ENCODE data around the gene GTF2H1. TPM values are rescaled to one million over a fixed set of nuclear protein-coding genes. Genes with fewer than 3 reads are reported as not detected.
"Not testable (repeated sequence)": the region's sequence is repeated elsewhere in the genome, so short reads cannot be mapped to it uniquely, and the experiment has no call there.

Gene GTF2H1
- polyA plus RNA-seq, 4 donors, result 23.1 to 65.7 (median 27.3) TPM

DNA sequence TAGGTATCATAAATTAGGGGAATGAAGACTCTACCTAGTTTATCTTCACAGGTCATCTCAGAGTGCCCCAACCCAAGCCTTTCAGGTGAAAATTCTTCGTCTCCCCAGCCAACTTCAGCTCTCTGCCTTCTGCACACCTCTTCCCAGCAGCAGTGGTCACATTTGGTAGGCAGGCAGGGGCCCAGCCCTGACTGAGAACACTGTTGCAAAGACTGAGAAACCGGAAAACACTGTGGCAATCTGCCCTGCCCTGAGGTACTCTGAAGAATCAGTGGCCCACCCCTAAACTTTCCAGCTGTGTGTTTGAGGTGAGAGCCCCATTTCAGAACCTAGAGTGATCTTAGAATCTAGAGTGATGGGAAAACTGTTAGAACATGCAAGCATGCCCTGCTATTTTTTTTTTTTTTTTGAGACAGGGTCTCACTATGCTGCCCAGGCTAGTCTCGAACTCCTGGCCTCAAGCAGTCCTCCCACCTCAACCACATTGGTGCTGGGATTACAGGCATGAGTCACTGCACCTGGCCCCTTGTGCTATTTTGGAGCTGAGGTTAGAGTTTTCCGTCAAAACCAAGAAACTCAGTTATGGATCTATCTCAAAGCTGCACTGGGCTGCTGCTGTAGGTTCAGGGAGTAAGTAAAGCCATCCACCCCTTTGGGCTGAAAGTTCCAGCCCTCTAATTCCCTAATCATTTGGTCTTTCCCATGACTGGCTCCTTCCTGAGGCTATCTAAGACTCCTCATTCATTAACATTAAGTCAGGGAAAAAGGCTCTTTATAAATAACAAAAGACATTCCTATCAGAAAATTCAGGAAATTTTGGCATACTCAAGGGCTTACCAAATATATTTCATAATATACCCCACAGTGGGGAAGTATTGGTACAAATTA, 70.3 kb downstream of the GTF2H1 start:
- no peak overlapping the region for H3K27ac ChIP-seq (ENCODE audit: low read depth in 1 of 3, low read length in 2 of 3)
- WGBS, 3 donors, result 71 to 87% (median 86%) methylated on average over 4 of the region's 4 CpGs
- H3K4me3 ChIP-seq (ENCODE audit: low read depth in 1 of 3, low read length in 3 of 3), result no peak overlapping the region
- H3K27me3 ChIP-seq (ENCODE audit: control insufficient read depth in 3 of 3, insufficient read depth in 3 of 3, low read length in 3 of 3), result no peaks in the 10 kb centered on the region
- no peak for FAIRE-seq
- DNase-seq, result no peak
- H3K36me3 ChIP-seq (ENCODE audit: control insufficient read depth in 3 of 3, insufficient read depth in 2 of 3, low read depth in 1 of 3, low read length in 3 of 3), result peaks cover 0 to 6% (median 4%) of the 10 kb centered on the region in 3 donors
- no peaks in the 10 kb centered on the region for H3K9me3 ChIP-seq (ENCODE audit: control insufficient read depth in 2 of 2, insufficient read depth in 1 of 2, low read depth in 1 of 2, low read length in 1 of 2)
- H3K4me1 ChIP-seq (ENCODE audit: control insufficient read depth in 3 of 3, insufficient read depth in 2 of 3, low read depth in 1 of 3, low read length in 2 of 3), result peaks cover 2 to 22% (median 4%) of the 10 kb centered on the region in 3 donors

GRCh38 chr11:18393581-18394274, 71.4 kb downstream of the GTF2H1 start:
- Histone ChIP-seq H3K4me1 (ENCODE audit: control insufficient read depth in 3 of 3, insufficient read depth in 2 of 3, low read depth in 1 of 3, low read length in 2 of 3) (peaks cover 2 to 22% (median 4%) of the 10 kb centered on the region in 3 donors), H3K27me3 (ENCODE audit: control insufficient read depth in 3 of 3, insufficient read depth in 3 of 3, low read length in 3 of 3) (no peaks in the 10 kb centered on the region), H3K27ac (ENCODE audit: low read depth in 1 of 3, low read length in 2 of 3) (peak overlapping the region; percentile 67 to 99 (median 98)), H3K4me3 (ENCODE audit: low read depth in 1 of 3, low read length in 3 of 3) (peak overlapping the region in 1 of 3 donors; percentile 98), H3K36me3 (ENCODE audit: control insufficient read depth in 3 of 3, insufficient read depth in 2 of 3, low read depth in 1 of 3, low read length in 3 of 3) (peaks cover 4 to 11% (median 9%) of the 10 kb centered on the region in 3 donors), H3K9me3 (ENCODE audit: control insufficient read depth in 2 of 2, insufficient read depth in 1 of 2, low read depth in 1 of 2, low read length in 1 of 2) (no peaks in the 10 kb centered on the region)
- WGBS, 3 donors, result 71 to 75% (median 74%) methylated on average over 22 of the region's 22 CpGs
- FAIRE-seq (no peak), DNase-seq (no peak)

DNA sequence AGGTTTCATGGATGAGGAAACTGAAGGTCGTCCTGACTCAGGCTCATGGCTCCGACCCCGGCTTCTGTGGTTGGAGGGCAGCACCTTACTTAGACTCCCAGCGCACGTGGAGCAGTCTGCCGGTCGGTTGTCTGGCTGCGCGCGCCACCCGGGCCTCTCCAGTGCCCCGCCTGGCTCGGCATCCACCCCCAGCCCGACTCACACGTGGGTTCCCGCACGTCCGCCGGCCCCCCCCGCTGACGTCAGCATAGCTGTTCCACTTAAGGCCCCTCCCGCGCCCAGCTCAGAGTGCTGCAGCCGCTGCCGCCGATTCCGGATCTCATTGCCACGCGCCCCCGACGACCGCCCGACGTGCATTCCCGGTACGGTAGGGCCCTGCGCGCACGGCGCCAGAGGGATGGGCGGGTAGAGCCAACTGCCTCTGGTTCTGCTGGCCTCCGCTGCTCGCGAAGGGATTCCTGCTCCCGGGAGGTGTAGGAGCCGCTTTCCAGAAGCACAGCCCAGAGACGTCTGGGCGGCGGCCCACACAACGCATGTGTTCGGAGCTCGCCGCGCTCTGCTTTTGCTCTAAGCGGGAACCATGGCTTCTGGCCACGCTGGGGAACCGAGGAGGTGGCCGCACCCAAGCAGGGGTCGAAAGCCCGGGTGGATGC, 72.0 kb downstream of the GTF2H1 start, which contains the start of gene LDHA:
Gene LDHA (plus strand): TSS at position 289 of the 653 bp plus-strand sequence. CDS start 2,280 bp downstream, outside the sequence.
- Histone ChIP-seq H3K36me3 (ENCODE audit: control insufficient read depth in 3 of 3, insufficient read depth in 2 of 3, low read depth in 1 of 3, low read length in 3 of 3) (peaks cover 9 to 15% (median 15%) of the 10 kb centered on the region in 3 donors), H3K4me3 (ENCODE audit: low read depth in 1 of 3, low read length in 3 of 3) (peak within 1 kb of the TSS; percentile 80 to 98 (median 80)), H3K27me3 (ENCODE audit: control insufficient read depth in 3 of 3, insufficient read depth in 3 of 3, low read length in 3 of 3) (no peaks in the 10 kb centered on the region), H3K27ac (ENCODE audit: low read depth in 1 of 3, low read length in 2 of 3) (peak within 1 kb of the TSS; percentile 92 to 99 (median 98)), H3K4me1 (ENCODE audit: control insufficient read depth in 3 of 3, insufficient read depth in 2 of 3, low read depth in 1 of 3, low read length in 2 of 3) (peaks cover 2 to 22% (median 4%) of the 10 kb centered on the region in 3 donors), H3K9me3 (ENCODE audit: control insufficient read depth in 2 of 2, insufficient read depth in 1 of 2, low read depth in 1 of 2, low read length in 1 of 2) (no peaks in the 10 kb centered on the region)
- WGBS, 3 donors, result 0 to 1% (median 0%) methylated on average over 53 to 60 of the region's 60 CpGs
- FAIRE-seq (no peak), DNase-seq (peak; percentile 97 to 99)

DNA sequence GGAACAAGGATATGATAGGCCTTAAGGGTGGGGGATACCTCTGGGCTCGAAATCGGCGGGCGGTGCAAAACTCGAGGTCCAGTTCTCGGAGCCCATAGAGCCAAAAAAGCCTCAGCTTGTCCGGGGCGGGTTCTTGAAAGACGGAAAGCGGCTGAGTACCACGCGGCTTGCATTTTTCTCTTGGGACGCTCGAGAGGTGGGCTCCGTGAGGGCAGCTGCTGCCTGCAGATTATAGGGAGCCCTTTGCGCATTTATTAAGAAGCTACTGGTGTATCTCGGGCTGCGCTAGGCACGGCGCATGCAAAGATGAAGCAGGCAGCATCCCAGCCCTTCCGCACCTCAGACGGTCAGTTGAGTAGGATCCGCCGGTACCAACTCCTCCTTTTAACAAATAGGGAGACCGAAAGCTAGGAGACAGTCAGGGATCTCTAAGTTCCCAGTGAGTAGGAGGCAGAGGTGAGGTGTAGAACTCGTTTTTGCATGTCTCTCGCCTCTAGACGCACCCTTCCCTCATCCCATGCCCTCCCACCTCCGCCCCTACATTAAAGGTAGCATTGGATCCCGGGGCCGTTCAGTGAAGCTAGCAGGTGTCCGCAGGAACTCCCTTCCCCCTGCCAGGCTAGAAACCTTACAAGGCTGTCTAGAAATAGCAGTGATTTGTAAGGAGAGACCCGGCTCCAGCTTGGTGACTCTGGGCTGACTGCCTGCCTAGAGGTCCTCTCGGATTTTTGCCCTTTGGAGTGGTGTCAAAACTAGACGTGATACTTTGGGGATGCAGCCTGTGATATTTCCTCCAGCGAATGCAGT, 72.8 kb downstream of the GTF2H1 start:
- no peak for DNase-seq
- Histone ChIP-seq H3K36me3 (ENCODE audit: control insufficient read depth in 3 of 3, insufficient read depth in 2 of 3, low read depth in 1 of 3, low read length in 3 of 3) (peaks cover 12 to 22% (median 19%) of the 10 kb centered on the region in 3 donors), H3K27ac (ENCODE audit: low read depth in 1 of 3, low read length in 2 of 3) (peak overlapping the region; percentile 92 to 99 (median 98)), H3K4me3 (ENCODE audit: low read depth in 1 of 3, low read length in 3 of 3) (peak overlapping the region; percentile 80 to 98 (median 80)), H3K4me1 (ENCODE audit: control insufficient read depth in 3 of 3, insufficient read depth in 2 of 3, low read depth in 1 of 3, low read length in 2 of 3) (peaks cover 2 to 22% (median 4%) of the 10 kb centered on the region in 3 donors), H3K9me3 (ENCODE audit: control insufficient read depth in 2 of 2, insufficient read depth in 1 of 2, low read depth in 1 of 2, low read length in 1 of 2) (no peaks in the 10 kb centered on the region), H3K27me3 (ENCODE audit: control insufficient read depth in 3 of 3, insufficient read depth in 3 of 3, low read length in 3 of 3) (no peaks in the 10 kb centered on the region)
- WGBS, 3 donors, result 0% methylated on average over 36 of the region's 36 CpGs
- no peak for FAIRE-seq

DNA sequence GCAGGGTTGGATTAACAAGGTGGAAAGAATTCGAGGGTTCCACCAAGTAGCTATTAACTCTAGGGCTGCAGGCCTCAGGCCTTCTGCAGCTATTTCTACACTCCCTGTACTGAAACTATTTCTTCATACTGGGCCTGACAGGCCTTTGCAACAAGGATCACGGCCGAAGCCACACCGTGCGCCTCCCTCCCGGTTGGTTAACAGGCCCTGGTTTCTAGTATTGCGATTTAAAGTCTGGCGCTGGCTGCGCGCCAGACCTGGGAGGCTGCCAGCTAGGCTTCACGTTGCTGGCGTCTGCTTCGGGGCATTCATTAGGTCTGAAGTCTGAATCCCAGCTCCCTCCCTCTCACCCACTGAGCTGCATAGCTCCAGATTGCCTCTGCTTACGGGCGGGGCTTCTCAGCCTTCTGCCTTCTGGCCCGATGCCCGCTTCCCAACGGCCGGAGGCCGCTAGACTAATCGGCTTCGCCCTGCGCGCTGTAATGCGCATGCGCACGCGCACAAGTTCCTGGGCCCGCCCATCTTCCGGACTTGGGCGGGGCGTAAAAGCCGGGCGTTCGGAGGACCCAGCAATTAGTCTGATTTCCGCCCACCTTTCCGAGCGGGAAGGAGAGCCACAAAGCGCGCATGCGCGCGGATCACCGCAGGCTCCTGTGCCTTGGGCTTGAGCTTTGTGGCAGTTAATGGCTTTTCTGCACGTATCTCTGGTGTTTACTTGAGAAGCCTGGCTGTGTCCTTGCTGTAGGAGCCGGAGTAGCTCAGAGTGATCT, 73.6 kb downstream of the GTF2H1 start:
- WGBS, 3 donors, result 0 to 1% (median 0%) methylated on average over 45 to 46 of the region's 46 CpGs
- peaks cover 12 to 24% (median 21%) of the 10 kb centered on the region in 3 donors for H3K36me3 ChIP-seq (ENCODE audit: control insufficient read depth in 3 of 3, insufficient read depth in 2 of 3, low read depth in 1 of 3, low read length in 3 of 3)
- H3K27ac ChIP-seq (ENCODE audit: low read depth in 1 of 3, low read length in 2 of 3), result peak overlapping the region; percentile 92 to 99 (median 98)
- DNase-seq, result peak; percentile 99 to 100
- FAIRE-seq, result no peak
- no peaks in the 10 kb centered on the region for H3K9me3 ChIP-seq (ENCODE audit: control insufficient read depth in 2 of 2, insufficient read depth in 1 of 2, low read depth in 1 of 2, low read length in 1 of 2)
- peaks cover 2 to 22% (median 4%) of the 10 kb centered on the region in 3 donors for H3K4me1 ChIP-seq (ENCODE audit: control insufficient read depth in 3 of 3, insufficient read depth in 2 of 3, low read depth in 1 of 3, low read length in 2 of 3)
- peak overlapping the region; percentile 80 to 98 (median 80) for H3K4me3 ChIP-seq (ENCODE audit: low read depth in 1 of 3, low read length in 3 of 3)
- no peaks in the 10 kb centered on the region for H3K27me3 ChIP-seq (ENCODE audit: control insufficient read depth in 3 of 3, insufficient read depth in 3 of 3, low read length in 3 of 3)

DNA sequence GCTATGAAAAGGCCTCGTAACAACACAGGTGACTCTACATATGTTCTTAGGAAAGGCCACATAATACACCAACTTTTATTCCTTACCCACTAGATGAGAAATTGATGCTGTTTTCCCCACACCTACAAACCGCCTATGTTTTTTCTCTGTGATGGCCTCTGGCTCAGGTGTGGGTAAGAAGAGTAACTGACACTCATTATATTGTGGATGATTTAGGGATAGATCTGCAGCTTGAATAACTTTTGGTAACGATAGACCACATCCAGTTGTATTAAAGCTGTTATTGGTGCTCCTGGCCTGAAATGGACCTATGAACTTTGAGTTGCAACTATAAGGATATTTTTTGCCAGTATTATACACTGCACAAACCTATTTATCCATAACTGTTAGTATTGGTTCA, 75.6 kb downstream of the GTF2H1 start:
- FAIRE-seq, result no peak
- H3K9me3 ChIP-seq (ENCODE audit: control insufficient read depth in 2 of 2, insufficient read depth in 1 of 2, low read depth in 1 of 2, low read length in 1 of 2), result no peaks in the 10 kb centered on the region
- DNase-seq, result no peak
- peaks cover 16 to 39% (median 29%) of the 10 kb centered on the region in 3 donors for H3K36me3 ChIP-seq (ENCODE audit: control insufficient read depth in 3 of 3, insufficient read depth in 2 of 3, low read depth in 1 of 3, low read length in 3 of 3)
- no peak overlapping the region for H3K27ac ChIP-seq (ENCODE audit: low read depth in 1 of 3, low read length in 2 of 3)
- no peak overlapping the region for H3K4me3 ChIP-seq (ENCODE audit: low read depth in 1 of 3, low read length in 3 of 3)
- H3K4me1 ChIP-seq (ENCODE audit: control insufficient read depth in 3 of 3, insufficient read depth in 2 of 3, low read depth in 1 of 3, low read length in 2 of 3), result peaks cover 0 to 10% (median 4%) of the 10 kb centered on the region in 3 donors
- 95 to 97% (median 96%) methylated on average over 3 of the region's 3 CpGs for WGBS, 3 donors
- H3K27me3 ChIP-seq (ENCODE audit: control insufficient read depth in 3 of 3, insufficient read depth in 3 of 3, low read length in 3 of 3), result no peaks in the 10 kb centered on the region

DNA sequence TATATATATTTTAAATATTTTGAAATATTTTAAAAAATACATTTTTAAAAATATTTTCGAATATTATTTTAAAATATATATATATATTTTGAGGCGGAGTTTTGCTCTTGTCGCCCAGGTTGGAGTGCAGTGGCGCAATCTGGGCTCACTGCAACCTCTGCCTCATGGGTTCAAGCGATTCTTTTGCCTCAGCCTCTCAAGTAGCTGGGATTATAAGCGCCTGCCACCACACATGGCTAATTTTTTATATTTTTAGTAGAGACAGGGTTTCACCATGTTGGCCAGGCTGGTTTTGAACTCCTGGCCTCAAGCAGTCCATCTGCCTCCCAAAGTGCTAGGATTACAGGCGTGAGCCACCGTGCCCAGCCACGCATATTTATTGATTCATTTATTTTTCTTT, 78.7 kb downstream of the GTF2H1 start:
- H3K36me3 ChIP-seq (ENCODE audit: control insufficient read depth in 3 of 3, insufficient read depth in 2 of 3, low read depth in 1 of 3, low read length in 3 of 3), result peaks cover 23 to 54% (median 49%) of the 10 kb centered on the region in 3 donors
- H3K27me3 ChIP-seq (ENCODE audit: control insufficient read depth in 3 of 3, insufficient read depth in 3 of 3, low read length in 3 of 3); DNase-seq; H3K9me3 ChIP-seq (ENCODE audit: control insufficient read depth in 2 of 2, insufficient read depth in 1 of 2, low read depth in 1 of 2, low read length in 1 of 2); H3K4me1 ChIP-seq (ENCODE audit: control insufficient read depth in 3 of 3, insufficient read depth in 2 of 3, low read depth in 1 of 3, low read length in 2 of 3); FAIRE-seq; H3K27ac ChIP-seq (ENCODE audit: low read depth in 1 of 3, low read length in 2 of 3); H3K4me3 ChIP-seq (ENCODE audit: low read depth in 1 of 3, low read length in 3 of 3): not testable (repeated sequence)
- 94 to 98% (median 97%) methylated on average over 9 of the region's 9 CpGs for WGBS, 3 donors

Measured in small intestine (tissue), 7 donors.